PC-9 (cell line): ENCODE measurements around the gene DNAJC3.

ENCODE experiments used
- CTCF ChIP-seq: fragments of 200-600 bp; sonication (generic); conservative IDR thresholded peaks from 2 replicates; pipeline ENCODE4 v1.6.1; 2017; ENCODE audit warnings: mixed run types, antibody characterized with exemption, mild to moderate bottlenecking, moderate library complexity
- EZH2 ChIP-seq: fragments of 200-600 bp; sonication (generic); IDR thresholded peaks from 2 replicates; pipeline ENCODE4 v1.8.0; 2017; ENCODE audit warnings: antibody characterized with exemption, low read depth

GRCh38 chr13:95630593-95630992 lies 46.3 kb upstream of the DNAJC3 start:
- TF ChIP-seq CTCF (no peak), EZH2 (no peak)
